HCEC 1CT (cell line): Measurements from ENCODE around the gene RUFY3.
"Not testable (repeated sequence)": the region's sequence is repeated elsewhere in the genome, so short reads cannot be mapped to it uniquely, and the experiment has no call there.

ENCODE experiments used
- DNase-seq: peaks from one replicate; pipeline ENCODE4 v3.0.0-alpha.2; 2017

RUFY3 gene

DNA sequence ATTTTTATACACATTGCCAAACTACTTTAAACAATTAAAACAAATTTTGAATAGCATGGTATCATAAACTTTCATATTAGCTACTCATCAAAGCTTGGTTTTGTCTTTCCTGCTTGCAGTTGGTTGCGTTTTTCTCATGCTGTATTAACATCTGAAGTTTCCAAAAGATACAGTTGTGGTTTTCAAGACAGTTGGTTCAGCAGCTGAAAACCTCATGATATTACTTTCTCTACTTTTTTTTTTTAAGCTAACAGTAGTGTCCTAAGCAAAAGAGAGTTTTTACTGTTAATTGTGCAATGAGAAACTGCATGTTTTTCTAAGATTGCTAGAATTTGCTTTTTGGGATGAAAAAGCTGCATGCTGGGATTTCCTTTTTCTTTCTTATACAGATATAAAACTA is 15.2 kb downstream of the RUFY3 start:
- no peak for DNase-seq

DNA sequence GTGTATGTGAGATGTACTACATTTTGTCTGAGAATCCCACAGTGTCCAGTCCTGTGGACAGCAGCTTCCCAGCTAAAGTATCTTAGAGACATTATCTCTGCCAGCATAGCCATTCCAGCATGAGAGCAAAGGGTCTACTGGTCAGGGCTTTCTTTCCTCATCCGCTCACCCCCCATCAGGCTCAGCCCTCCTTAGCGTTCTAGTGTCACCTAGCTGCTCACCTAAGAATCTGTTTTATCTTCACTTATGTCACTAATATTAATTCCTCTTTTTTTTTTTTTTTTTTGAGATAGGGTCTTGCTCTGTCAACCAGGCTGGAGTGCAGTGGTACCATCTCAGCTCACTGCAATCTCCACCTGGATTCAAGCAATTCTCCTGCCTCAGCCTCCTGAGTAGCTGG is 15.6 kb downstream of the RUFY3 start:
- no peak for DNase-seq

DNA sequence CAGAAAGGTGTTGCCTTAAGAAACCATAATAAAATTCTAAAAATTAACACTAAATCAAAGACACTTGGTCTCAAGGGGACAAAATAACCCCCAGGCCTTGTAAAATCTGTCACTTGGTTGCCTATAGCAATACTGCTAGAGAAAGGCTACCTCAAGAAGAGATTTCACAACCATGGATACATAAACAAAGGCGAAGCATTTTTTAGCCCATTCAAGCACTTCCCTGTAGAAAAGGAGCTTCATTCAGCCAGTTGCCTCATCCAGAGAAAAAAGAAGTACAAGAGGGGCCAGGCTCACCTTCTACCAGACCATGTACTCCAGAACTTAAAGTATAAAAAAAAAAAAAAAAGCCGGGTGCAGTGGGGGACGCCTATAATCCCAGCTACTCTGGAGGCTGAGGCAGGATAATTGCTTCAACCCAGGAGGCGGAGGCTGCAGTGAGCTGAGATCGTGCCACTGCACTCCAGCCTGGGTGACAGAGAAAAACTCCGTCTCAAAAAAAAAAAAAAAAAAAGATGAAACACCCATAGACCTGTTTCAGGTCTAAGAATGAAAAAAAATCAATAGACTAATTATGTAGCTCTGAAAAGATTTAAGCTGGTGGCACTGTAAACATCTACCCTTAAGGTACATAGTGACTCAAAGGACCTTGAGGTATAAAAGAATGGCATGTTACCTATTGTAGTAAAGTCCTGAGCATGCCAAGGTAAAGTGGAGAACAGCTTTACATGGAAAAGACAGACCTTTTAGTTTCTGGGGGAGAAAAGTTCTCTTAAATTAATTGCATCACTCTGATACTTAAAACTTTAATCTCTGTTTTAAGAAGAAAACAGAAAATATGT is 18.0 kb downstream of the RUFY3 start:
- DNase-seq: no peak

DNA sequence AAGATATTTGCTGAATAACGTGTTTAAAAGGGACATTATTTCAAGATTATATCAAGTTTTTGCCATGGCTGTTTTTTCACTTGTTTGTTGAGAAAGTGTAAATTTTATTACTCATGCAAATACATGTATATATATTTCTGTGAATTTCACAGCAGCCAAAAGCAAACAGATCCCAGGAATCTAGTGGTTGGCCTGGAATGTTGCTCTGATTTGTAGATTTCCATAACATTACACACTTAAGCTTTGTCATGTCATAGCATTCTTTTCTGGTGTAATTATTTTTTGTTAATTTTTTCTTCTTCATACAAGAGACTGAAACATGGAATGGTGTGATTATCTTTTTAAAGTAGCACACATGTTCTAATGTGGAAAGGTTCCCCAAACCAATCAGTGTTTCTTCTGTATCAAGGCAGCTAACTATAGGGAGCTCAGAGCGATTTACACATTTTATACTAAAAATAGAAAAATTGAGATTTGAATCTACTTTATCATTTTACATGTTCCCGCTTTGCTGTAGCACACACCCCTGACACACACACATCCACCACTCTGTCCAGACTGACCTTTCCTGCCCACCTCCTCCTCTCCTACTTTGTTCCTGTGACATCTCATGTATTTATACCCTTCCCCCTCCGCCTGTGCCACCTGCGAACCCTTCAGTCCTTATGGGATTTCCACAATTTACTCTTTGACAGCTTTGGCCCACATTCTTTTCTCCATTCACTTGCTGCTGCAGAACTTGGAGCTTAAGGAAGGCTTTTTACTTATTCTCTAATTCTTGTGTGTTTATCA is 20.3 kb downstream of the RUFY3 start:
- no peak for DNase-seq

DNA sequence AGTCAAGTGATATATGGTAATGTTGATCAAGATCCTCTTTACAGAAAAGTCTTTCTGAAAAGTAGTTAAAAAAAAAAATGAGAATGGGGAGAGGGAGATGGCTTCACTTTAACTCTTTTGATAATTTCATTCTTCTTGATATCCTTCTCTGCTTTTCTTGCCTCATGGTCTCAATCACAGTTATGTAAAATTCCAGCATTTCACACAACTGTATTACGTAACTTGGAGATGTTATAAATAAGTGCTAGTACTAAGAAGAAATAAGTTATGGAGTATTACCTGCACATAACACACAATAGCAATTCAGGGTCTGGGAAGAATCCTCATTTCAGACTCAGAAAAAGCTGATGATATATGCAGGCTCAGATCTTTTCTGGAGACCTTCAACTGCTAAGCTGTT is 22.0 kb downstream of the RUFY3 start:
- no peak for DNase-seq

DNA sequence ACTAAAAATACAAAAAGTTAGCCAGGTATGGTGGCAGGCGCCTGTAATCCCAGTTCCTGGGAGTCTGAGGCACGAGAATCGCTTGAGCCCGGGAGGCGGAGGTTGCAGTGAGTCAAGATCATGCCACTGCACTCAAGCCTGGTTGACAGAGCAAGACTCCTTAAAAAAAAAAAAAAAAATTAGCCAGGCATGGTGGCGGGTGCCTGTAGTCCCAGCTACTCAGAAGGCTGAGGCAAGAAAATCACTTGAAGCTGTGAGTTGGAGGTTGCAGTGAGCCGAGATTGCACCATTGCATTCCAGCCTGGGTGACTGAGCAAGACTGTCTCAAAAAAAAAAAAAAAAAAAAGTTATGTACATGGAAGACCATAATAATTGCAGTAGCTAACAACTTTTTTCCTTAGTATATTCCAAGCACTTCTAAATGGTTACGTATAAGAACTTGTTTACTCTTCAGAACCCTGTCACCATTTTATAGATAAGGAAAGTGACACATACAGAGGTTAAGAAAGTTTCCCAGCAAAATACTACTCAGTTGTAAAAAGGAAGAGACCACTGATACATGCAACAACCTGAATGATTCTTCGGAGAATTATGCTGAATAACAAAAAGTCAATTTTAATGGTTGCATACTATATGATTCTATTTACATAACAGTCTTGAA is 24.5 kb downstream of the RUFY3 start:
- DNase-seq: peak; percentile 24

DNA sequence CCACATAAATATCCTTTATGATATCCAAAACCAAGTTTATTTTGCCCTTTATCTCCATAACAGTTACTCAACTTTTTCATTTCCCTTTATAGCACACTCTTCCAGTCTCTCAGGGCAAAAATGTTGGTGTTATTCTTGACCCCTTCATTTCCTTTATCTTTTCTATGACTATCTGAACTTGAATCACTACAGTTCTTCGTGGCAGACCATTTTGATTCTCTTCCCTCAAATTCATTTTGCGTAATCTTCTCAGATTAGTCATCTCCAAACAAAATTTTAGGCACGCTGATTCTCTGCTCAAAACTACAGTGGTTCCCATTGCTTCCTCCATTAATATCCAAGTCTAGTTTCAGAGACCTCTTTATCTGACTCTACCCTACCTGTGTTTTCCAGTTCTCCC is 26.1 kb downstream of the RUFY3 start:
- peak; percentile 24 for DNase-seq

DNA sequence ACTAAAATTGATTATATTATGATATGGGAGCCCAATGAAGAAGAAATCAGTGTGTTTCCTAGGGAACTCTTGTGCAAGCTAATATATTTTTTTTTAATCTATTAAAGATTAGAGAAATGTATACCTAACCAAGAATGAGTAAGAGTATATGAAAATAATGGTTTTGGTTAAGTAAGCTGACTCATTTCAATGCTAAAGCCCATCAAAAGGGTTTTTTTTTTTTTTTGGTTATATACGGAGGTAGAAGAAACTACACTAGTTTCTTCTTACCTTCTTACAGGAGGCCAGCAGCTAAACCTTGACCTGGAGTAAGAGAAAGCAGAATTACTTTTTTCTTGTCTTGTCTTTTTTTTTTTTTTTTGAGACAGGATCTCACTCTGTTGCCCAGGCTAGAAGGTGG is 27.5 kb downstream of the RUFY3 start:
- DNase-seq: peak; percentile 3

DNA sequence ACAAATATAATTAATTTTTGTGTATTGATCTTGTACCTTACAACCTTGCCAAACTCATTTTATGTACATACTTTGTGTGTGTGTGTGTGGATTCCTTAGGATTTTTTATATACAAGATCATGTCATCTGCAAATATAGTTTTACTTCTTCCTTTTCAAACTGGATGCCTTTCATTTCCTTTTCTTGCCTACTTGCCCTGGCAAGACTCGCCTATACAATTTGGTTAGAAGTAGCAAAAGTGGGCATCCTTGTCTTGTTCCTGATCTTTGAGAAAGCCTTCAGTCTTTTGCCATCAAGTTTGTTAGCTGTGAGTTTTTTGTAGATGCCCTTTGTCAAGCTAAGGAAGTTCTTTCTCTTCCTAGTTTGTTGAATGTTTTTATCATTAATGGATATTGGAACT is 30.5 kb downstream of the RUFY3 start:
- DNase-seq: no peak

DNA sequence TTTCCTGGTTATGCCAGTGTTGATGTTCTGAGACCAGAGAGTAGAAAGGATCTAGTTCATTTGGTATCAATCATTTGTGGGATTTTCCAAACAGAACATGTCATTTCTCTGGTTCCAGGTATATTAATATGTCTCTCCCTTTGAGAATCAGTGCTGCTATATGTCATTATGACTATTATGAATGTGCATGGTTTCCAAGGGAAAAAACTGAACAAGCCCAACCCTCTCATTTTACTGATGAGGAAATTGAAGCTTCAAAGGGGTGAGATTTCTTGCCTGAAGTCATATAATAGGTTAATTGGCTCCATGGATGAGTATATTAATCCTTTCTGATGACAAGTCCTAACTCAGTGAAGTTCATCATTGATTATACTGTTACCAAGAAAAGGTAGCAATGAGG is 31.9 kb downstream of the RUFY3 start:
- DNase-seq: no peak

DNA sequence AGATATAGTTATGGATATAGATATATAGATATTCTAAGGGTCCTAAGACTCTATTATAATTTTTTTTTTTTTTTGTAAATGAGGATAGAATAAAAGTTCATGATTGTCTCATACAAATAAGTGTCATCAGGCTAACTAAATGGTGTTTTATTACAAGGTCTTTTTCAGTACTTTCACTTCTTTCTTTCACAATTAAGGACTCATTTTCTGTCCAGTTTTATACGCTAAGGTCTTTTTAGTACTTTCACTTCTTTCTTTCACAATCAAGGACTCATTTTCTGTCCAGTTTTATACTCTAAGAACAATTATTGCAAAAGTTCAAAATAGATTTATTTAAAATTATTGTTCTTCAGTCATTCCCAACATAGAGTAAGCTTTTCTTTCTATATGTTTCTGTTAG is 32.7 kb downstream of the RUFY3 start:
- no peak for DNase-seq

DNA sequence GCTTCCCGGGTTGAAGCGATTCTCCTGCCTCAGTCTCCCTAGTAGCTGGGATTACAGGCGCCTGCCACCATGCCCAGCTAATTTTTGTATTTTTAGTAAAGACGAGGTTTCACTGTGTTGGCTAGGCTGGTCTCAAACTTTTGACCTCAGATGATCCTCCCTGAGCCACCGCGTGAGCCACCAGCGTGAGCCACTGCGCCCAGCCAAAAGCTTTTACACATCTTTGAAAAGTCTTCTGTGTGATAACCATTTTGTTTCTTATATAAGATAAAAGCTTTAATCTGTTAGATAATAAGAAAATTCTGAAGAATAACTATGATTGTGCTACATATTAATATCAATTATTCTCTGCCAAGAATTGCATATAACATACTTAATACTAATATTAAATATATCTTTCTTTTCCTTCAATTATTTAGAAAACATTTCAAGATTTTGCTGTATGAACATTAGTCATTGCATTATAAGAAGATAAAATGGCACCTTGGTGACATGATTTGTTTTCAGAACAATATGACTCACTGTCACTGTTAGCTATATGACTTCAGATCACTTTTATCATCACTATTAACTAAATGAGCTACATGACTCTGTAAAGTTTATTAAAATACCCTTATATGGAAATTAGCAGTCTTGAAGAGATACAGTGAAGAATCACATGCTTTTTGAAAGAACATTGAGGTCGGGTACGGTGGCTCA is 33.4 kb downstream of the RUFY3 start:
- DNase-seq: no peak

DNA sequence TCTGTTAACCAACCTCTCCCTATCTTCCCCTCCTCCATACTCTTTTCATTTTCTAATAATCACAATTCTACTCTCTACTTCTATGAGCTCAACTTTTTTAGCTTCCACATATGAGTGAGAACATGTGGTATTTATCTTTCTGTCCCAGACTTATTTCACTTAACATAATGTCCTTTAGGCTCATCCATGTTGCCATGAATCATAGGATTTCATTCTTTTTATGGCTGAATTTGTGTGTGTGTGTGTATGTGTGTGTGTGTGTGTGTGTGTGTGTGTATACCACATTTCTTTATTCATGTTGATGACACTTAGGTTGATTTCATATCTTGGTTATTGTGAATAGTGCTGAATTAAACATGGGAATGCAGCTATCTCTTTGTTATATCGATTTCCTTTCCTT is 37.4 kb downstream of the RUFY3 start:
- peak; percentile 1 for DNase-seq

DNA sequence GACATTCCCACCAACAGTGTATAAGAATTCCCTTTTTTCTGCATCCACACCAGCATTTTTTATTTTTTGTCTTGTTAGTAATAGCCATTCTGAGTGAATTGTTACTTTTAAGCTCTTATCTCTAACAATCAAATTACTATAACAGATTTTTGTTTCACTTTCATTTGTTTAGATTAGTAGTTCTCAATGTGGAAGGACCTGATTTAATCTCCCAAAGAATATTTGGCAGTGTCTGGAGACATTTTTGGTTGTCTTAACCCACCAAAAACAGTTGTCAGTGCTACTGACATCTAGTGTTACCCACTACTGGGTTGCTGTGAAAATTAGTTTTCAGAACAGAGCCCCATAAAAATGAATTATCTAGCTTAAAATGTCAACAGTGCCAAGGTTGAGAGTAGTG is 37.9 kb downstream of the RUFY3 start:
- DNase-seq: no peak

DNA sequence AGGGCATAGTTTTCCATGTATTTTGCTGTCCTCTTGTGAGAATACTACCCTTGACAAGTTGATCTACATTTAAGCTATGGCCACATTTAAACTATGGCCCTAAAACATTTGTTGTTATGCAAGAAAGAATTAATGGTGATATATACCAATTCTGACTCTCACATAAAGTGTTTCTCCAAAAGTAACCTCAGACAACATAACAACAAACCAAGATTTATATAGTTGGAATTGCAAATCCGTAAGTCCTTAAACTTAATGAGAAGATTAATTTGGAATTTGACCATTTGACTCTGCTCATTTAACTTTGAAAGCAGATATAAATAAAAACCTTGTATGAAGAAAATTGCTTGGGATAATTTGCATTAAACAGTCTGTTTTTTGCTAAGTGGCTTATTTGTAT is 38.9 kb downstream of the RUFY3 start:
- DNase-seq: no peak

DNA sequence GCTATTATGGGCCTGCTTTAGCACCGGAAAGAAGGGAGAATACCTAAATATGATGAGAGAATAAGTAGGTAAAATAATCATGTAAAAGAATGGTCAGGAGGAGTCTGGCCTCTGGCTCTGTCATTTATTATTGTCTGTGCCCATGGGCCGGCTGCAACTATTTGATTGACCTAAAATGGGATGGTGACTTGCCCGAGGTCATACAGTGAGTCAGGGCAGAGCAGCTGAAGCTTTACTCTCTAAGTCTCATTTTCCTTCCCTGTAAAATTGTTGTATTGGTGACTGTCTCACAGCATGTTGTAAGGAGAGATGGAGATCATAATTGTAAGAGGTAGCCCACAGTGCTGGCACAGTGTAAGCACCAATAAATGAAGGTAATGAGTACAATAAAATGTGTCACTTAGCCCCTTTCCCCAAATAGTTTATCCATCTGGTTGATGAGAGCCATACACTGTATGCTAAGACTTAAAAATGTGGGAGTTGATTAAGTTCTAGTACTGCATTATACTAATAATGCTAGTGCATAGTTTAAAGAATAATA is 39.6 kb downstream of the RUFY3 start:
- DNase-seq: no peak

DNA sequence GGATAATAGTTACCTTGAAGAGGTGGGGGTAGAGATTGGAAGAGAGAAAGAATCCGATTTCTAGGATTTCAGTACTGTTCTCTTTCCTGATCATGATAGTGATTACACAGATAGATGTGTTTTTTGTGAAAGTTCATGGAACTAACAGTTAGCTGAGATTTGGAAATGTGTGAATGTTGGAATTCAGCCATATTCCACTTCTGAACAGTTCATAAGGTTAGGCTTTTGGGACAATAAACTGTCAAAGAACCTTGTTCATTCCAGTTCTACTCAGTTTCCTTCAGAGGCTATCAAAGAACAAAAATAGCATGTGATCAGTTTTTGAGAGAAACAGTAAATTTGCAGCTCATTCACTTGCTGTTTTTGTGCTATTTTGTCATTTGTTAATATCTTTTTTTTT is 43.6 kb downstream of the RUFY3 start:
- DNase-seq: no peak

DNA sequence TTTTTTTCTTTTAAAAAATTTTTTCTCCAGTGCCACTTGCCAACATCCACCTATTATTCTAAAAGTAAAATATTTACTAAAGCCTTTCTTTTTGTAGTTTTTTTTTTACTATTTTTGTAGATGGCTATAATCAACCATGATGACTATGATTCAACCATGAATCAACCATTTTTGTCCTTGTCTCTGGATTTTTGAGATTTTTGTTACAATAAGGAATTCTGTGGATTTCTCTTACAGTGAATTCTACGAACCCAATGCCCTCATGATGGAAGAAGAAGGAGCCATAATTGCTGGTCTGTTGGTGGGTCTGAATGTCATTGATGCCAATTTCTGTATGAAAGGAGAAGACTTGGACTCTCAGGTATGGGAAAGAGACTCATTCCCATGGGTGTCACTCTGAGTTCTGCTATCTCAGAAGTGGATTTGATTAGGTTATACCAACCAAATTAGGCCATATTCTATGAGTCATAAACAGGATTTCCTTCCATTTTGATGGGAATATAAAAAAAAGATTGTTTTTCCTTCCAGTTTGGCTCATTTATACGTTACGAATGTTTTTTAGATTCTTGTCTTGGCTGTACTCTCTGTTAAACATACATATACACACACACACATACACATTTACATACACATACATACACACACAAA is 46.7 kb downstream of the RUFY3 start:
- DNase-seq: peak; percentile 11

DNA sequence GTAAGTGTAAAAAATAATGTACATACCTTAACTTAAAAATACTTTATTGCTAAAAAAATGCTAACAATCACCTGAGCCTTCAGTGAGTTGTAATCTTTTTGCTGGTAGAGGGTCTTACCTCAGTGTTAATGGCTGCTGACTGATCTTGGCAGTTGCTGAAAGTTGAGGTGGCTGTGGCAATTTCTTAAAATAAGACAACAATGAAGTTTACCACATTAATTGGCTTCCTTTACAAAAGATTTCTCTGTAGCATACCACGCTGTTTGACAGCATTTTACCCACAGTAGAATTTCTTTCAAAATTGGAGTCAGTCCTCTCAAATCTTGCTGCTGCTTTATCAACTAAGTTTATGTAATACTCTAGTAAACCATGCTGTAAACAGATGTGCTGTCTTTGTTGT is 47.6 kb downstream of the RUFY3 start:
- DNase-seq: not testable (repeated sequence)

DNA sequence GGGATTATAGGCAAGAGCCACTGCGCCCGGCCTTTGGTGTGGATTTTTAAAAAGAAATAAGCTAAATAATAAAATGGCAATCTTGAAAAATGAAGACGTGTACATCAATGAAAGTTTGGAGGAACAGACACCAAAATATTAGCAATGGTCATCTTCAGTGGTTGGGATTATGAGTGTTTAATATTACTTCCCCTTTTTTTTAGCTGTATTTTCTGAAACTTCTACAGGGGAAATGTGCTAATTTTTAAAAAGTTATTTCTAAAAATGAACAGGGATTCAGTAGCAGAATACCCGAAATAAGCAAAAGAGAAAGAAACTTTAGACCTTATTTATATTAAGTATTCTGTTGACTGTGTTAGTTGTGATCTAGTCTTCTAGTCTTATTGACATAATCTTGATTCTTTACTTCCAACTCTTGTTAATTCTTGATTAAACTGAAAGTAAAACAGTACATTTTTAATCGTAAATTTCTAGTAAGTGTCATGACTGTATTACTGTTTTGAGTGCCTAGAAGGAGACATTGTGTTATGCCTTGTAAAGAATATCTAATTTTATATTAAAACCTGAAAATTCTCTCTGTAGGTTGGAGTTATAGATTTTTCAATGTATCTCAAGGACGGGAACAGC is 51.3 kb downstream of the RUFY3 start:
- no peak for DNase-seq

DNA sequence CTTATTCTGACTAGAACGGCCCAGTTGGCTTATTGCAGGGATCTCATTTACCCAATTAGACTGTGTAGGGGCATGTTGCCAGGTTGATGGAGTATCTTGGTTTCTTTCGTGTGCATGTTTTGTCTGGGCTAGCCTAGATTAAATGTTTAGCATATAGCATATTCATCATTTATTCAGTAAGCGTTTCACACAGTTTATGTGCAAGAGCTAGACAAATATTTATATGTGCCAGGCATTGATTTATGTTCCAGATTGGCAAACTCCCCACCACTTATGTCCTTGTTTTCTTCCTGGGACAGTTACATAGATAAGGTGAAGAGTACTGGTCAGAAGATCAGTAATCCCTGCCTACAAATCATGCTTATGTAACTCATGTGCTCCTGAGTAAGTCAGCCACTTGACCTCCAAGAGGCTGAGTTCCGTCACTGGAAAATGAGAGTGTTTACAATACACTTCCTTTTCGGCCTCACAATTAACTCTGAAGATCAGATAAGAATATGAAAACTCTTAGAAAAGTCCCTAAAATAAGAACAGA is 57.2 kb downstream of the RUFY3 start:
- peak; percentile 66 for DNase-seq

DNA sequence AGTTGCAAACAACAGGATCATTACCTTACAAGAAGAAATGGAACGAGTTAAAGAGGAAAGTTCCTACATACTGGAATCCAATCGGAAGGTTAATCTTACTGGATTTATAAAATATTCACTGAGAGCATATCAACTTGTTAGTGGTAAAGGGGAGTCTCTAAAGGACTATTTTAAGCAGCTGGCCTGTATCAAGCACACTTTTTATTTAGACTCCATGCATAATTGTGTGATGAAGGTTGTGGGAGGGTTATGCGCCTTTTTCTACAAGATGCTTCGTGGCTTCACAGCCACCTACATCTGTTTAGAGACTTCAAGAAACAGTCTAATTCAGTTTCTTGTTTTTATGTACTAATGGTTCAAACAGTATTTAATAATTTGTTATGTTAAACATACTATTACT is 61.3 kb downstream of the RUFY3 start:
- DNase-seq: no peak
